SK-N-MC (cell line): ENCODE results near the gene MED4.

Source experiments
- EZH2 ChIP-seq: fragments of 200-600 bp; sonication (generic); IDR thresholded peaks from one replicate; pipeline ENCODE4 v1.6.1; 2017; ENCODE audit warnings: antibody characterized with exemption
- POLR2AphosphoS5 ChIP-seq: IDR thresholded peaks from 2 replicates; pipeline ENCODE4 v1.6.1; 2012; ENCODE audit warnings: mild to moderate bottlenecking, low read depth, low read length, borderline replicate concordance

DNA sequence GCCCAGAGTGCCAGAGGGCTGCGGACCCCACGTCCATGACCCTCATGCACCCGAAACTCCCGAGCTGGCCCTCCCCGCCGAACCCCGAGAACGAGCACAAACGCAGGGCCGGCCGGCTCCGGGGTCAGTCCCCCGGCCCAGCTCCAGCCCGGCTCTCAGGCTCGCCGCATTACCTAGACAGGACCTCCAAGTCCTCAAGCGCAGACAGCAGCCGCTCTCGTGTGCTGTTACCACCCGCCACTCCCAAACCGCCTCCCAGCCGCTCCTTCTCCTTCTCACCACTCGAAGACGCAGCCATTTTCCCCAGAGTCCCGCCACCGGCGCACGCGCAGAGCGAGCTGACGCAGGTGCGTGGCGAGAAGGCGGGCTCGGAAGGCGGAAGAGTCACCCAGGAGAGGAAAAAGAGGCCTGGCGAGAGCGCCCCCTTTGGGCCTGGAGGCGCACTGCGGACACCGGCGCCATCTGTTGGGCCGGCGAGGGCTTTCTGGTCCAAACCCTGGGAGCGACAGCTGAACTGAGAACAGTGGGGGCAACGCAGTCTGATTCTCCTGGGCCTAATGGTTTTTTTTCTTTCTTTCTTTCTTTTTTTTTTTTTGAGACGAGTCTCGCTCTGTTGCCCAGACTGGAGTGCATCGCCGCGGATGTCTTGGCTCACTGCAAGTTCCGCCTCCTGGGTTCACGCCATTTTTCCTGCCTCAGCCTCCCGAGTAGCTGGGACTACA lies at the start of gene MED4:
- TF ChIP-seq EZH2 = no peak
- TF ChIP-seq POLR2AphosphoS5 = peak; percentile 97
